H1 (cell line): ENCODE results near the gene PHF23. TPM values are rescaled to one million over a fixed set of nuclear protein-coding genes. Genes with fewer than 3 reads are reported as not detected.
"Not testable (repeated sequence)": the region's sequence is repeated elsewhere in the genome, so short reads cannot be mapped to it uniquely, and the experiment has no call there.

Experiments used
- CTCF ChIA-PET: fragments of 300-600 bp; sonication (Branson Sonifier 250); formaldehyde crosslinking; loops from one replicate; lab custom pipeline; 2021; ENCODE audit not compliant: partially characterized antibody; lab: Charles Lee
- POLR2A ChIA-PET: fragments of 300-600 bp; sonication (Branson Sonifier 250); formaldehyde crosslinking; loops from one replicate; lab custom pipeline; 2021; ENCODE audit warnings: inconsistent platforms; ENCODE audit not compliant: partially characterized antibody; lab: Charles Lee
- DNase-seq, 2 experiments: peaks; one replicate each; pipeline versions ENCODE4 v3.0.0 to v3.0.0-alpha.2; 2010 to 2022; ENCODE audit warnings: low spot score in 2 of 2, low read depth in 1 of 2, mixed read lengths in 1 of 2
- FAIRE-seq: peaks from 2 replicates; lab custom pipeline; 2011; peaks lifted over from hg19 to GRCh38; lab: Jason Lieb, UNC
- H2AFZ ChIP-seq: 2 replicates; pipeline ENCODE4 v1.8.1; 2012; ENCODE audit warnings: low read length, inconsistent platforms
- H2AK5ac ChIP-seq: 2 replicates; pipeline ENCODE4 v1.6.1; 2013; ENCODE audit warnings: low read depth, low read length
- H2BK120ac ChIP-seq: replicated peaks from 2 replicates; pipeline ENCODE3; 2013; ENCODE audit warnings: low read depth, low read length, inconsistent platforms
- H2BK12ac ChIP-seq: 2 replicates; pipeline ENCODE4 v1.6.1; 2013; ENCODE audit warnings: low read depth, low read length
- H2BK15ac ChIP-seq: 2 replicates; pipeline ENCODE4 v1.6.1; 2013; ENCODE audit warnings: low read length
- H2BK20ac ChIP-seq: 2 replicates; pipeline ENCODE4 v1.6.1; 2013; ENCODE audit warnings: low read length
- H2BK5ac ChIP-seq: 2 replicates; pipeline ENCODE4 v1.6.1; 2013; ENCODE audit warnings: low read depth, low read length
- H3K14ac ChIP-seq: 2 replicates; pipeline ENCODE4 v1.6.1; 2013; ENCODE audit warnings: inconsistent platforms; ENCODE audit not compliant: insufficient read length
- H3K18ac ChIP-seq: 2 replicates; pipeline ENCODE4 v1.6.1; 2013; ENCODE audit warnings: low read length; ENCODE audit errors: extremely low read depth
- H3K23ac ChIP-seq: 2 replicates; pipeline ENCODE4 v1.6.1; 2013; ENCODE audit warnings: inconsistent platforms; ENCODE audit not compliant: insufficient read length
- H3K23me2 ChIP-seq: 2 replicates; pipeline ENCODE4 v1.6.1; 2013; ENCODE audit warnings: low read depth, low read length
- H3K27ac ChIP-seq: 2 replicates; pipeline ENCODE4 v1.6.1; 2011; ENCODE audit warnings: low read depth, low read length, inconsistent platforms
- H3K27me3 ChIP-seq, 4 experiments: replicated peaks in 1 of 4; 1 replicate in 1 of 4; 2 replicates in 3 of 4; pipeline versions ENCODE4 v1.6.1 to v1.8.1; 2011 to 2013; ENCODE audit warnings: low read length in 3 of 4, mild to moderate bottlenecking in 3 of 4, inconsistent platforms in 2 of 4, mixed read lengths in 2 of 4, moderate library complexity in 1 of 4; ENCODE audit not compliant: control insufficient read depth in 3 of 4, insufficient read depth in 3 of 4; ENCODE audit errors: extremely low read depth in 1 of 4
- H3K36me3 ChIP-seq, 4 experiments: 2 replicates each; pipeline versions ENCODE4 v1.6.1 to v1.8.1; 2011 to 2013; ENCODE audit warnings: mild to moderate bottlenecking in 4 of 4, low read length in 3 of 4, moderate library complexity in 2 of 4, control low read depth in 1 of 4, inconsistent platforms in 1 of 4; ENCODE audit not compliant: insufficient read depth in 4 of 4, control insufficient read depth in 2 of 4
- H3K4ac ChIP-seq: replicated peaks from 2 replicates; pipeline ENCODE3; 2013; ENCODE audit warnings: low read length, low read depth, mixed read lengths, inconsistent platforms; ENCODE audit not compliant: insufficient read length
- H3K4me1 ChIP-seq, 4 experiments: replicated peaks in 1 of 4; 1 replicate in 1 of 4; 2 replicates in 3 of 4; pipeline versions ENCODE4 v1.6.1 to v1.8.1; 2011 to 2013; ENCODE audit warnings: low read length in 3 of 4, inconsistent platforms in 2 of 4, mixed read lengths in 1 of 4; ENCODE audit not compliant: insufficient read depth in 4 of 4, control insufficient read depth in 3 of 4
- H3K4me2 ChIP-seq, 2 experiments: 2 replicates each; pipeline versions ENCODE4 v1.6.1 to v1.8.1; 2011 to 2013; ENCODE audit warnings: low read depth in 2 of 2, low read length in 2 of 2, control low read depth in 1 of 2, inconsistent platforms in 1 of 2, mild to moderate bottlenecking in 1 of 2; ENCODE audit not compliant: insufficient read depth in 1 of 2
- H3K4me3 ChIP-seq, 4 experiments: fragments of 200-600, 300-600 bp in 1 of 4; sonication (generic), shearing (Covaris generic), sonication (Bioruptor Twin) in 1 of 4; 2 replicates each; pipeline versions ENCODE4 v1.5.1 to v1.8.1; 2011 to 2016; ENCODE audit warnings: low read length in 4 of 4, low read depth in 3 of 4, control low read depth in 2 of 4, inconsistent platforms in 2 of 4, mild to moderate bottlenecking in 2 of 4, mixed read lengths in 1 of 4, moderate library complexity in 1 of 4; ENCODE audit not compliant: insufficient read depth in 2 of 4; ENCODE audit errors: extremely low read depth in 1 of 4
- H3K56ac ChIP-seq: replicated peaks from 2 replicates; pipeline ENCODE3; 2013; ENCODE audit warnings: low read depth, mild to moderate bottlenecking, mixed read lengths, low read length, inconsistent platforms; ENCODE audit not compliant: insufficient read length
- H3K79me1 ChIP-seq: 2 replicates; pipeline ENCODE4 v1.6.1; 2013; ENCODE audit warnings: low read depth, low read length, control low read depth
- H3K79me2 ChIP-seq, 2 experiments: 2 replicates each; pipeline versions ENCODE4 v1.6.1 to v1.8.1; 2012 to 2013; ENCODE audit warnings: low read length in 2 of 2, mild to moderate bottlenecking in 2 of 2, inconsistent platforms in 1 of 2; ENCODE audit not compliant: insufficient read depth in 2 of 2, control insufficient read depth in 1 of 2
- H3K9ac ChIP-seq, 4 experiments: replicated peaks in 1 of 4; 1 replicate in 1 of 4; 2 replicates in 3 of 4; pipeline versions ENCODE4 v1.6.1 to v1.8.1; 2011 to 2013; ENCODE audit warnings: low read depth in 3 of 4, low read length in 3 of 4, control low read depth in 2 of 4, mild to moderate bottlenecking in 2 of 4, moderate library complexity in 2 of 4, inconsistent platforms in 1 of 4; ENCODE audit errors: extremely low read depth in 1 of 4
- H3K9me3 ChIP-seq, 2 experiments: 2 replicates each; pipeline versions ENCODE4 v1.6.1 to v1.8.1; 2012 to 2013; ENCODE audit warnings: mild to moderate bottlenecking in 2 of 2, moderate library complexity in 2 of 2, control low read depth in 1 of 2, inconsistent platforms in 1 of 2, low read depth in 1 of 2, low read length in 1 of 2, mixed read lengths in 1 of 2; ENCODE audit not compliant: insufficient read depth in 2 of 2
- H4K20me1 ChIP-seq, 2 experiments: replicated peaks in 1 of 2; 2 replicates each; pipeline versions ENCODE3 to v1.8.1; 2011 to 2013; ENCODE audit warnings: inconsistent platforms in 2 of 2, low read length in 2 of 2, mild to moderate bottlenecking in 1 of 2; ENCODE audit not compliant: insufficient read depth in 2 of 2, control insufficient read depth in 1 of 2
- H4K5ac ChIP-seq: 2 replicates; pipeline ENCODE4 v1.6.1; 2013; ENCODE audit warnings: low read length, low read depth, mixed read lengths, inconsistent platforms; ENCODE audit not compliant: insufficient read length
- H4K8ac ChIP-seq: 2 replicates; pipeline ENCODE4 v1.8.0; 2013; ENCODE audit warnings: mild to moderate bottlenecking, moderate library complexity, low read length, inconsistent platforms; ENCODE audit not compliant: insufficient read depth; ENCODE audit errors: extremely low read depth
- H4K91ac ChIP-seq: replicated peaks from 2 replicates; pipeline ENCODE3; 2013; ENCODE audit warnings: low read length, mixed read lengths, inconsistent platforms; ENCODE audit not compliant: insufficient read length
- WGBS, 2 experiments: shearing (Covaris generic) in 1 of 2; methylation state at CpG; one replicate each; pipeline versions ENCODE4 v1.1.6 to v1.1.7; 2013 to 2015; ENCODE audit warnings: low lambda C conversion rate in 2 of 2, mixed read lengths in 2 of 2, inconsistent platforms in 1 of 2, low coverage in 1 of 2, missing lambda C conversion rate in 1 of 2; ENCODE audit not compliant: insufficient replicate concordance in 2 of 2, insufficient coverage in 1 of 2, insufficient read length in 1 of 2; ENCODE audit errors: extremely low coverage in 1 of 2, missing lambda C conversion rate in 1 of 2; 5-methylcytosine and 5-hydroxymethylcytosine counted together
- polyA plus RNA-seq, 7 experiments: library from polyadenylated mRNA; depleted of rRNA in 3 of 7; stranded (reverse) in 5 of 7; unstranded in 2 of 7; fragments of >200 nt in 5 of 7; fragments of 200-250 nt in 2 of 7; gene quantifications; 1 replicate in 5 of 7; 2 replicates in 1 of 7; 4 replicates in 1 of 7; pipeline versions ENCODE4 v1.2.1 to v1.2.3, GENCODE V29; 2011 to 2013; ENCODE audit warnings: missing spikeins in 2 of 7, mixed read lengths in 2 of 7
- total RNA-seq: library from RNA; stranded (reverse); fragmentation: NEBNext Ultra II Directional; extraction: Animal tissue kit (Norgen Biotek cat#: 25700); gene quantifications from 2 replicates; pipeline ENCODE4 v1.2.1, GENCODE V29; 2021

PHF23 gene
- total and polyA plus RNA-seq, 2 of the 8 experiments (the other 6 are each of a cell fraction or from before 2014, with no cell fraction given) = 47.5 to 62.8 TPM

DNA sequence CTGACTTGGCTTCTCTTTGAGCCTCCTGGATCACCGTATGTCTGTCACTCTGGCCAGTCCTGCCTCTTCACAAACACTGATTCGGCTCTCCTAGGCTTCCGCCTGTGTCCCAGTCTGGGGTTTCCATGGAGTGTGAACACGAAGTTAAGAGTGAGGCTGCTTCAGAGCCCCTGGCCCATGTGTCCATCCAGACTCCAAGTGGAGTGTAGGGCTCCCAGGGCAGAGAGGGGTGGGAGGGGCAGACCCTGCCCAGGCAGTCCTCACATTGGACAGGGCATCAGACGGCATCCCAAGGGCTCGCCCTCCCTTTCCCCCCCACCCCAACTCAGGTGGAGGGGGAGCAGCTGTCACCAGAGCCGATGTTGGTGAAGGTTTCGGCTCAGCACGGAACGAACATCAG is 4.6 kb upstream of the PHF23 start:
- peaks cover 4 to 44% of the 10 kb centered on the region in 2 experiments for H3K79me2 ChIP-seq
- CTCF ChIA-PET = interaction anchor here (0.8 to 4.1 kb wide), 2 partner anchors 10 to 23 kb away, joined by 3 to 27 read pairs; partner anchors contain the start of gene ACADVL
- WGBS, 2 experiments = 92% methylated on average over 8 of the region's 10 CpGs; no CpG with 5 or more reads in 1 of the 2 experiments
- H3K23ac ChIP-seq, H2AK5ac ChIP-seq, H2BK120ac ChIP-seq, H3K79me1 ChIP-seq, H4K8ac ChIP-seq, H2BK5ac ChIP-seq, H3K4ac ChIP-seq, H4K5ac ChIP-seq, DNase-seq, H3K9me3 ChIP-seq, H2AFZ ChIP-seq, H4K91ac ChIP-seq, H2BK12ac ChIP-seq, H3K27me3 ChIP-seq, H3K9ac ChIP-seq, H3K56ac ChIP-seq, H3K4me3 ChIP-seq, H2BK20ac ChIP-seq, H3K27ac ChIP-seq, H2BK15ac ChIP-seq, H4K20me1 ChIP-seq, H3K18ac ChIP-seq, H3K14ac ChIP-seq, FAIRE-seq: not testable (repeated sequence)
- H3K4me2 ChIP-seq = peak overlapping the region in 1 of 2 experiments; percentile 93; a peak in 1 of 4 replicates
- POLR2A ChIA-PET = interaction anchor here (0.8 to 19.7 kb wide), 6 partner anchors 13 to 72 kb away, joined by 3 to 386 read pairs (median 64); partner anchors contain the start of genes ACADVL, CLDN7 and DLG4
- H3K4me1 ChIP-seq = peaks cover 5 to 13% (median 6%) of the 10 kb centered on the region in 4 experiments; a peak in 6 of 7 replicates
- H3K36me3 ChIP-seq = peaks cover 9 to 39% (median 24%) of the 10 kb centered on the region in 4 experiments; a peak in 6 of 8 replicates
- peaks cover 18% of the 10 kb centered on the region for H3K23me2 ChIP-seq
